Measurements from ENCODE around the gene LRFN4.

Gene LRFN4

GRCh38 chr11:66868082-66868725, 11.3 kb downstream of the LRFN4 start:
- no peak overlapping the region for H3K27ac ChIP-seq
- no peak for TF ChIP-seq ZFX (IDR thresholded peaks at IDR 0.05; ENCODE audit: borderline replicate concordance)
- no peak for TF ChIP-seq CTCF (IDR thresholded peaks at IDR 0.05)

- no peak overlapping the region for H3K27ac ChIP-seq
- TF ChIP-seq CTCF (IDR thresholded peaks at IDR 0.05) (peak; percentile 90), ZFX (IDR thresholded peaks at IDR 0.05; ENCODE audit: borderline replicate concordance) (no peak)
Measured at GRCh38 chr11:66868726-66869566, 12.1 kb downstream of the LRFN4 start.

- TF ChIP-seq ZFX (IDR thresholded peaks at IDR 0.05; ENCODE audit: borderline replicate concordance) = no peak
- TF ChIP-seq CTCF (IDR thresholded peaks at IDR 0.05) = no peak
- no peak overlapping the region for H3K27ac ChIP-seq
Measured at GRCh38 chr11:66869567-66869870, 12.7 kb downstream of the LRFN4 start.

- TF ChIP-seq ZFX (IDR thresholded peaks at IDR 0.05; ENCODE audit: borderline replicate concordance) (no peak), CTCF (IDR thresholded peaks at IDR 0.05) (no peak)
- no peak overlapping the region for H3K27ac ChIP-seq
Measured at GRCh38 chr11:66870131-66870530, 13.3 kb downstream of the LRFN4 start.

- H3K27ac ChIP-seq = no peak overlapping the region
- TF ChIP-seq CTCF (IDR thresholded peaks at IDR 0.05) (no peak), ZFX (IDR thresholded peaks at IDR 0.05; ENCODE audit: borderline replicate concordance) (no peak)
Measured at GRCh38 chr11:66870616-66871520, 14.0 kb downstream of the LRFN4 start.

- no peak overlapping the region for H3K27ac ChIP-seq
- TF ChIP-seq ZFX (IDR thresholded peaks at IDR 0.05; ENCODE audit: borderline replicate concordance) = no peak
- TF ChIP-seq CTCF (IDR thresholded peaks at IDR 0.05) = no peak
Measured at GRCh38 chr11:66871521-66871901, 14.6 kb downstream of the LRFN4 start.
